ENCODE data around the gene DCUN1D3. TPM values are rescaled to one million over a fixed set of nuclear protein-coding genes. Genes with fewer than 3 reads are reported as not detected.

DCUN1D3 gene
- total RNA-seq, 1 experiment from 2014 or later: 16.4 TPM

DNA sequence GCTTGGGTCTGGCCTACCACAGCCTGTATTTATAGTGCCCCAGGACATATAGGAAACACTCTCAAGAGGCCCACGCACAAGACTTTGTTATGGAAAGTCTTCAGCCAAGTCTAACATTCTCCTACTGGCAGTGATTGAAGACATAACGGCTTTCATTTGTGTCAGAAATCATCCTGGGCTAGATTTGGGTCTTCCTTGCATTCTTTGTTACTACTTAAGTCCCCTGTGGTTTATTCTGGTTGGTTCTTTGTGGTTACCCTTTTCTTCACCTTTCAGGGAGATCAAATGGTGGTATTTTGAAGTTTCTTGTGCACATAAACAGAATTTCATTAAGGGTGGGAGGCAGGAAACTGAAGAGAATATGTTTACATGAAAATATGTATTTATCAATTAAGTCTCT lies 56.1 kb downstream of the DCUN1D3 start:
- Histone ChIP-seq H3K9ac (ENCODE audit: low read length) (no peak overlapping the region), H3K36me3 (ENCODE audit: control insufficient read depth in 1 of 2, insufficient read depth in 2 of 2, low read length in 2 of 2) (peaks cover 2 to 3% of the 10 kb centered on the region in 2 experiments; a peak in 2 of 4 replicates), H3K4me1 (ENCODE audit: control insufficient read depth in 1 of 2, insufficient read depth in 2 of 2, low read length in 2 of 2) (no peaks in the 10 kb centered on the region), H3K27me3 (ENCODE audit: insufficient read depth, low read length) (no peaks in the 10 kb centered on the region), H4K20me1 (ENCODE audit: insufficient read depth) (no peaks in the 10 kb centered on the region), H2AFZ (ENCODE audit: low read depth, low read length, poor library complexity, severe bottlenecking) (no peak overlapping the region), H3K79me2 (ENCODE audit: insufficient read depth, low read length) (no peaks in the 10 kb centered on the region), H3K9me3 (ENCODE audit: control insufficient read depth in 1 of 2, insufficient read depth in 1 of 2, low read depth in 1 of 2, low read length in 2 of 2) (no peaks in the 10 kb centered on the region), H3K4me2 (ENCODE audit: low read length) (no peak overlapping the region), H3K9me2 (ENCODE audit: insufficient read depth) (no peaks in the 10 kb centered on the region), H3K27ac (ENCODE audit: low read depth, low read length) (no peak overlapping the region), H3K4me3 (replicated peaks in 1 of 2; ENCODE audit: low read depth in 1 of 2, low read length in 2 of 2) (no peak overlapping the region)
- CTCF ChIA-PET: interaction anchor here (1.0 kb wide), 1 partner anchor 456 kb away, joined by 4 read pairs; no protein-coding TSS in a partner anchor
- POLR2A ChIA-PET: no interaction called here
- no peak for TF ChIP-seq ZNF274 (IDR thresholded peaks at IDR 0.05; ENCODE audit: low read depth, low read length)
- TF ChIP-seq, protein P1, sequence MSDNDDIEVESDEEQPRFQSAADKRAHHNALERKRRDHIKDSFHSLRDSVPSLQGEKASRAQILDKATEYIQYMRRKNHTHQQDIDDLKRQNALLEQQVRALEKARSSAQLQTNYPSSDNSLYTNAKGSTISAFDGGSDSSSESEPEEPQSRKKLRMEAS (IDR thresholded peaks at IDR 0.05): no peak
- TF ChIP-seq SP1 (IDR thresholded peaks at IDR 0.05; ENCODE audit: low read depth): no peak
- no peak for TF ChIP-seq SIN3A (IDR thresholded peaks at IDR 0.05; ENCODE audit: low read depth)
- RAD21 ChIA-PET (ENCODE audit: low non-redundant PET in 1 of 2, low total read pairs in 2 of 2, uncharacterized antibody in 2 of 2, unreplicated experiment in 2 of 2): no interaction called here
- DNase-seq (ENCODE audit: low read depth, low spot score) (no peak), ATAC-seq (no peak)
- intact Hi-C loops (cut with micrococcal nuclease): no loop called here
- no TSS peak for BruUV-seq (replicated peaks)

DNA sequence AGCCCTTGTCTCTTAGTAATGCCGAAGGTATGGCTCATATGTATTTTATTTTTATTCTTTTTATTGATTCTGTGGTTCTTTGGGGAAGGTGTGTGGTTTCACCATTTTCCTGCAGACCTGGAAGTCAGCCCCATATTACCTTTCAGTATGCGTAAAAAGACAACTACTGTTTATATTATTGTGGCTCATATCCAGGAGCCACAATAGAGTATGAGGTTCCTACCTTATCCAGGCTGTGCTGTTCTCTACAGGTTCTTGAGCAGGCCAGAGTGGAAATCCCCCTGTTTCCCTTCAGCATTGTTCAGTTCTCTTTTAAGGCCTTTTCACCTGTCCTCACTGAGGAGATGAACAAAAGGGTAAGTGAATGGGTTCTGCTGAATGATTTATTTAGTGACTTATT lies 60.7 kb downstream of the DCUN1D3 start:
- no peak for DNase-seq (ENCODE audit: low read depth, low spot score)
- no peak for ATAC-seq
- H3K4me1 ChIP-seq (ENCODE audit: control insufficient read depth in 1 of 2, insufficient read depth in 2 of 2, low read length in 2 of 2): no peaks in the 10 kb centered on the region
- no peaks in the 10 kb centered on the region for H3K79me2 ChIP-seq (ENCODE audit: insufficient read depth, low read length)
- no peak overlapping the region for H3K9ac ChIP-seq (ENCODE audit: low read length)
- no peaks in the 10 kb centered on the region for H3K27me3 ChIP-seq (ENCODE audit: insufficient read depth, low read length)
- no peak overlapping the region for H3K4me3 ChIP-seq (replicated peaks in 1 of 2; ENCODE audit: low read depth in 1 of 2, low read length in 2 of 2)
- ChIA-PET RAD21 (ENCODE audit: low non-redundant PET in 1 of 2, low total read pairs in 2 of 2, uncharacterized antibody in 2 of 2, unreplicated experiment in 2 of 2) (no interaction called here), POLR2A (no interaction called here), CTCF (no interaction called here)
- peaks cover 2 to 16% of the 10 kb centered on the region in 2 experiments; a peak in 2 of 4 replicates for H3K36me3 ChIP-seq (ENCODE audit: control insufficient read depth in 1 of 2, insufficient read depth in 2 of 2, low read length in 2 of 2)
- intact Hi-C loops (cut with micrococcal nuclease): no loop called here
- no peak overlapping the region for H2AFZ ChIP-seq (ENCODE audit: low read depth, low read length, poor library complexity, severe bottlenecking)
- BruUV-seq (replicated peaks): no TSS peak
- no peak for TF ChIP-seq SP1 (IDR thresholded peaks at IDR 0.05; ENCODE audit: low read depth)
- TF ChIP-seq EZH2phosphoT487 (IDR thresholded peaks at IDR 0.05; ENCODE audit: borderline replicate concordance): no peak
- TF ChIP-seq, protein P2, sequence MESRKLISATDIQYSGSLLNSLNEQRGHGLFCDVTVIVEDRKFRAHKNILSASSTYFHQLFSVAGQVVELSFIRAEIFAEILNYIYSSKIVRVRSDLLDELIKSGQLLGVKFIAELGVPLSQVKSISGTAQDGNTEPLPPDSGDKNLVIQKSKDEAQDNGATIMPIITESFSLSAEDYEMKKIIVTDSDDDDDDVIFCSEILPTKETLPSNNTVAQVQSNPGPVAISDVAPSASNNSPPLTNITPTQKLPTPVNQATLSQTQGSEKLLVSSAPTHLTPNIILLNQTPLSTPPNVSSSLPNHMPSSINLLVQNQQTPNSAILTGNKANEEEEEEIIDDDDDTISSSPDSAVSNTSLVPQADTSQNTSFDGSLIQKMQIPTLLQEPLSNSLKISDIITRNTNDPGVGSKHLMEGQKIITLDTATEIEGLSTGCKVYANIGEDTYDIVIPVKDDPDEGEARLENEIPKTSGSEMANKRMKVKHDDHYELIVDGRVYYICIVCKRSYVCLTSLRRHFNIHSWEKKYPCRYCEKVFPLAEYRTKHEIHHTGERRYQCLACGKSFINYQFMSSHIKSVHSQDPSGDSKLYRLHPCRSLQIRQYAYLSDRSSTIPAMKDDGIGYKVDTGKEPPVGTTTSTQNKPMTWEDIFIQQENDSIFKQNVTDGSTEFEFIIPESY (IDR thresholded peaks at IDR 0.05; ENCODE audit: extremely low read depth, insufficient replicate concordance, low read length): no peak
- TF ChIP-seq ELF1 (IDR thresholded peaks at IDR 0.05; ENCODE audit: borderline replicate concordance, low read depth): no peak
- TF ChIP-seq, protein P3, sequence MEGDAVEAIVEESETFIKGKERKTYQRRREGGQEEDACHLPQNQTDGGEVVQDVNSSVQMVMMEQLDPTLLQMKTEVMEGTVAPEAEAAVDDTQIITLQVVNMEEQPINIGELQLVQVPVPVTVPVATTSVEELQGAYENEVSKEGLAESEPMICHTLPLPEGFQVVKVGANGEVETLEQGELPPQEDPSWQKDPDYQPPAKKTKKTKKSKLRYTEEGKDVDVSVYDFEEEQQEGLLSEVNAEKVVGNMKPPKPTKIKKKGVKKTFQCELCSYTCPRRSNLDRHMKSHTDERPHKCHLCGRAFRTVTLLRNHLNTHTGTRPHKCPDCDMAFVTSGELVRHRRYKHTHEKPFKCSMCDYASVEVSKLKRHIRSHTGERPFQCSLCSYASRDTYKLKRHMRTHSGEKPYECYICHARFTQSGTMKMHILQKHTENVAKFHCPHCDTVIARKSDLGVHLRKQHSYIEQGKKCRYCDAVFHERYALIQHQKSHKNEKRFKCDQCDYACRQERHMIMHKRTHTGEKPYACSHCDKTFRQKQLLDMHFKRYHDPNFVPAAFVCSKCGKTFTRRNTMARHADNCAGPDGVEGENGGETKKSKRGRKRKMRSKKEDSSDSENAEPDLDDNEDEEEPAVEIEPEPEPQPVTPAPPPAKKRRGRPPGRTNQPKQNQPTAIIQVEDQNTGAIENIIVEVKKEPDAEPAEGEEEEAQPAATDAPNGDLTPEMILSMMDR (IDR thresholded peaks at IDR 0.05 in 2 of 3, conservative IDR thresholded peaks at IDR 0.05 in 1 of 3; ENCODE audit: borderline replicate concordance in 1 of 3, insufficient read depth in 1 of 3, low read depth in 2 of 3, low read length in 2 of 3): no peak
- TF ChIP-seq, protein P1 (IDR thresholded peaks at IDR 0.05): no peak
- no peak overlapping the region for H3K4me2 ChIP-seq (ENCODE audit: low read length)
- H4K20me1 ChIP-seq (ENCODE audit: insufficient read depth): no peaks in the 10 kb centered on the region
- no peak overlapping the region for H3K27ac ChIP-seq (ENCODE audit: low read depth, low read length)
- H3K9me3 ChIP-seq (ENCODE audit: control insufficient read depth in 1 of 2, insufficient read depth in 1 of 2, low read depth in 1 of 2, low read length in 2 of 2): no peaks in the 10 kb centered on the region; a peak in 1 of 4 replicates
- H3K9me2 ChIP-seq (ENCODE audit: insufficient read depth): no peaks in the 10 kb centered on the region
